ENCODE measurements around the gene OSBPL10. TPM values are rescaled to one million over a fixed set of nuclear protein-coding genes. Genes with fewer than 3 reads are reported as not detected.
"Not testable (repeated sequence)": the region's sequence is repeated elsewhere in the genome, so short reads cannot be mapped to it uniquely, and the experiment has no call there.

Gene OSBPL10
- total RNA-seq: 66.9 and 80.4 TPM in 2 replicates

DNA sequence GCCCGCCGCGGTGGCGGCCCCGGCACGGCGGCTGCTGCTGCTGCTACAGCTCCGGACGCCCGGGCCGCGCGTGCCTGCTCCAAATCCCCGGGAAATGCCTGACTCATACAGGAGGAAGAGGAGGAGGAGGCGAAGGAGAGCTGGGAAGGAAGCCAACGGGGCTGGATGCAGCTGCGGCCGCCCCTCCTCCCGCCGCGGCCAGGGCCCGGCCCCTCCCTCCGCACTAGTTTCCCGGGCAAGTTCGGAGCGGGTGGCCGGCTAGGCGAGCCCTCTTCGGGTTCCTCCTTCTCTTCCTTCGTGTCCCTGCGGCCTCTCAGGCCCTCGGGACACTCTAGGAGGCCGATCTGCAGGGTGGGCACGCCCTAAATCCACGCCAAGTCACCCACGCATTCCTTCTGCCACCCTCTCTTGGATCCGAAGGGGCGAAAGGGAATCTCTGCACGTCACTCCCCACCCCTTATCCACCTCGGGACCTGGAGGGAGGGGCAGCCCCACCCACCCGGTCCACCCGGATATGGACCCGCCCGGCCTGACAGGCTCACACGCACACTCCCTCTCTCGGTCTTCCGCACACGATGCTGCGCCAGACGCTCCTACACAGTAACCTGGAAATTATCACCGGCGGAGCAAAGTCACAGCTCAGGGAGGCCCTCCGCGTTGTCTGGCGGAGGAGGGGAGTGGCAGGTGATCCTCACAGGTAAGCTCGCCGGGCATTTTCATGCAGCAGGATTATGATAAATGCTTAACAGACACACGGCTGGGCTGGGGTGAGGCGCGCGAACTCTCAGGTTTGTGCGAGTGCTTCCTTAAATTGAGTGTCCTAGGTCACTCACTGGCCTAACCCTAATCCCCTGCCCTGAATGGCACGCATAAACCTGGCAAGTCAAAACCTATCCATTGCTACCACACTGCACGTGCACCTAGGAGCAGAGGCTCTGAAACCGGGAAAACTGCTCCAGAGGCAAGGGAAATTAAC, at the start of gene OSBPL10, which contains the start of gene ZNF860:
Gene OSBPL10, minus strand, starts transcription at position 57 of the 976 bp plus-strand sequence. CDS start 83 bp downstream, outside the sequence.
Gene ZNF860, plus strand, starts transcription at position 545 of the 976 bp plus-strand sequence. CDS start 7,330 bp downstream, outside the sequence.
- peak; percentile 33 for DNase-seq (ENCODE audit: extremely low read depth, low read depth, low spot score)

DNA sequence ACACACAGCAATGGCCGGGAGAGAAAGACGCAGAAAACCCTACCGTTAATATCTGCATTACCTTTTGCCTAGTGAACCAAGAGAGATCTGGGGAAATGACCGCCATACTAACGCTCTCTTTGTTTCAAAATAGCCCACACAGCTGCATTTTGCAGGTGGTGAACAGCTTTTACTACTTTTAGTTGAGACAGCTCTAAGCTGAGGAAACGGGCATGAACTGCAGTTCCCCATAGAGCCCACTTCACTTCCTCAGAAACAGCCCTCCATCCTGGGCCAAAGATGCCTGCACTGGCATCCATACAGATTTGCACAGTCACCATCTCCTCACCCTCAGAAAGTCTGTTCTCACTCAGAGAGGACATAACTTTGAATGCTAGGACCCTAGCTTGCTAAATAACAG, 45.5 kb upstream of the OSBPL10 start:
- DNase-seq (ENCODE audit: extremely low read depth, low read depth, low spot score): no peak

DNA sequence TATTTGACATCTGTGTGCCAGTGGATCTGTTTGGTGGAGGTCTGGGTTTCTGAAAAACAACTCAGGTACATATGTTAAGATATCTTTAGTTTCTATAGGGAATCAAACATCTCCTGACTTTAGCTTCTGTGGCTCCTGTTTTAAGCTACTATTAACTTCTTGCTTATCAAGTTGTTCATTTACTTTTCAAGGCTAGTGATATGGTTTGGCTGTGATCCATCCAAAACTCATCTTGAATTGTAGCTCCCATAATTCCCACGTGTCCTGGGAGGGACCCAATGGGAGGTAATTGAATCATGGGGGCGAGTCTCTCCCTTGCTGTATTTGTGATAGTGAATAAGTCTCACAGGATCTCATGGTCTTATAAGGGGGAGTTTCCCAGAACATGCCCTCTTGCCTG, 41.9 kb upstream of the OSBPL10 start:
- DNase-seq (ENCODE audit: extremely low read depth, low read depth, low spot score): no peak

GRCh38 chr3:32021748-32022147, 40.7 kb upstream of the OSBPL10 start:
- no peak for DNase-seq (ENCODE audit: extremely low read depth, low read depth, low spot score)

DNA sequence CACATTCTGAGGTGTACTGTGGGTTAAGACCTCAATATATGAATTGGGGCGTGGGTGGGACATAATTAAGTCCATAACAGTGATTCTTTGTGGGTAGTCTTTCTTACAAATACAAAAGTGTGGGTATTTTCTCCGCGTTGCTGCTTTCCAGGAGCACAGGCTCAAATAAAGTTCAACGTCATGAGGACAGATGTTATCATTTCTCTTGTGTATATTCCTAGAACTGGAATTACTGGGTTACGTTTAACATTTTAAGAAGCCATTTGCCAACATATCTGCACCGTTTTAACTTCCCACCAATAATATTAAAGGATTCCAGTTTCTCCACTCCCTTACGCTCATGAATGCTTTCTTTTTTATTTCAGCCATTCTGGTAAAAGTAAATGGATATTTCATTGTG, 40.1 kb upstream of the OSBPL10 start:
- DNase-seq (ENCODE audit: extremely low read depth, low read depth, low spot score): no peak

DNA sequence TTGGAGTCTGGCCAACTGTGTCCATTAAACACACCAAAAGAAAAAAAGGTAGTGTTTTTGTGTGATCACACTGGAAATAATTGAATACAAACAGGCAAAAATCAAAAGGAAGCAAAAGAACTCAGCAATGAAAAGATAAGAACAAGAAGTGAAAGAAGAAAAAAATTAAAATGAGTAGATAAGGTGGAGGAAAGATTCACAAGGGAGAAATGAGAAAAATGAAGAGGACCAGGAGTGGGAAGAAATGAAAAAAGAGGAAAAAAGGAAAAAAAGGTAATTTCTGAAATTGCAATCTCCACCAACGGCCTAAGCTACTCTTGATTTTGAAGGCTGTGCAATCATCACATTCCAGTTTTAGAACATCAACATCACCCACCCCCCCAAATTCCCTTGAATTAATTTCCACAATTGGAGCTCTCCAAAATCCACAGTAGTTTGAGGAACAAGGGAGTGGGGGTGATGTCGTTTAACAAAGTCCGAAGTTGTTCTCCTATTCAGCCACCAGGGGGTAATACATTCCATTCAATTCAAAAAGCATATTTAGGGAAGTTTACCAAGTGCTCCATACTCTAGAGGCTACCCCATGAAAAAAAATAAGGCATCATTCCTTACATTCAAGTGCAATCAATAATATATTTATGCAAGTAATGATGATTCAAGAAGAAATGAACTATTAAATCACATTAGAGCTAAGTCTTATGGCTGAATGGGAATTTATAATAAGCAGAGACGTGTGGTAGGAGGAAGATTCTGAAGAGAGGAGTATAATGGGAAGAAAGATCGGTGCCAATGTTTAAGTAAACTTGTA, 37.9 kb upstream of the OSBPL10 start:
- DNase-seq (ENCODE audit: extremely low read depth, low read depth, low spot score): peak; percentile 36

DNA sequence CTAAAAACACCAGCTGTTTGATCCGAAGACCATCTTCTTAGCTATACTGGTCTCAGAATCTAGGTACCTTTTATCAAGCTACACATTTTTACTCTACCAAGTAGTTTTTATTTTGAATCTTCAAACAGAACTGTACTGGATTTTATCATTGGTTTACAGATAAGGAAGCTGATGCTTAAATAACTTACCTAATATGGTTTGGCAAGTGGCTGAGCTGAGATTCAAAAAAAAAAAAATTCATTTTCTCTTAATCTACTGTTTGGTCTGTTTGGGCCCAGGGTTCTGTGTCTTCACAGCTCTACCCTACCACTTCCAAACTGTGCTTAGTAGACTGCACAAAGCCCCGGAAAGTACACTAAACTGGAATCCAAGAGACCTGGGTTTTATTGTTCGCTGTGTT, 36.2 kb upstream of the OSBPL10 start:
- no peak for DNase-seq (ENCODE audit: extremely low read depth, low read depth, low spot score)

GRCh38 chr3:32015638-32016037, 34.6 kb upstream of the OSBPL10 start:
- DNase-seq (ENCODE audit: extremely low read depth, low read depth, low spot score): not testable (repeated sequence)

GRCh38 chr3:32010699-32011098, 29.6 kb upstream of the OSBPL10 start:
- not testable (repeated sequence) for DNase-seq (ENCODE audit: extremely low read depth, low read depth, low spot score)

DNA sequence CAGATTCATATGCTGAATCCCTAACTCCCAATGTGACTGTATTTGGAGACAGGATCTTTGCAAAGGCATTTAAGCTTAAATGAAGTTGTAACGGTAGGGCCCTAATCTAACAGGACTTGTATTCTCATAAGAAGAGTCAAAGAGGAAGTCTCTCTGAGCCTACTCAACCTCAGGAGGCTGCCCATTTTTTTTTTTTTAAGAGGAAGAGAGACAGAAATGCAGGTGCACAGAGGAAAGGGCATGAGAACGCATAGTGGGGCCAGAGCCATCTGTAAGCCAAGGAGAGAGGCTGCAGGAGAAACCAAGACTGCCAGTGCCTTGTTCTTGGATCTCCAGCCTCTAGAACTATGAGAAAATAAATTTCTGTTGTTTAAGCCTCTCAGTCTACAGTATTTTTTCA, 28.9 kb upstream of the OSBPL10 start:
- DNase-seq (ENCODE audit: extremely low read depth, low read depth, low spot score): no peak

GRCh38 chr3:32009101-32009500, 28.0 kb upstream of the OSBPL10 start:
- no peak for DNase-seq (ENCODE audit: extremely low read depth, low read depth, low spot score)

DNA sequence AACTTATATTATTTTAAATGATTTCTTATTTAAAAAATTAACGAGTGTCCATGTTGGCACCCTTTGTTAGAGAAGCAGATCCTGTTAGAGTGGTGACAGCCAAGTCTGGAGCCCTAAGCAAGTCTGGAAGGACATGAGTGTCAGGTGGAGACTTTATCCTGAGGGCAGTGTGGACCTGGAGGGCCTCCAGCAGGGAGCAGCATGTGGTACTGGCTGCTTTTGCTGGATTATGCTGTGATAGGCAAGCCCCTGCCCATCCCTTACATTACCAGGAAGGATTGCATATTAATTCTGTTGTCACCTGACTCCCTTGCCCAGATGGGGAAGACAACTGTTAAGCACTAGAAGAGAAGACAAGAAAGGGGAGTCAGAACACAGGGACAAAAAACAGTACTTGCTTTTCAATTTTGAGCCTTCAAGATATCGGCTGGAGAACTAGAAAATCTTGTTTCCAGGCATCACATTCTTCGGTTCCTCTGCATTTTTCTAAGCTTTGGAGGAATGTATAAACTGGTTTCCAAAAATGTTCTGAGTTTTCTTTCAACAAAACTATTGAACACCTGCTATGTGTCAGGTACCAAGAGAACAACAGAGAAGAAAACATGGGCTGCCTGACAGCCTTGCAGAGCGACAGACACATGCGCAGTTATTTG, 23.2 kb upstream of the OSBPL10 start:
- DNase-seq (ENCODE audit: extremely low read depth, low read depth, low spot score): no peak

DNA sequence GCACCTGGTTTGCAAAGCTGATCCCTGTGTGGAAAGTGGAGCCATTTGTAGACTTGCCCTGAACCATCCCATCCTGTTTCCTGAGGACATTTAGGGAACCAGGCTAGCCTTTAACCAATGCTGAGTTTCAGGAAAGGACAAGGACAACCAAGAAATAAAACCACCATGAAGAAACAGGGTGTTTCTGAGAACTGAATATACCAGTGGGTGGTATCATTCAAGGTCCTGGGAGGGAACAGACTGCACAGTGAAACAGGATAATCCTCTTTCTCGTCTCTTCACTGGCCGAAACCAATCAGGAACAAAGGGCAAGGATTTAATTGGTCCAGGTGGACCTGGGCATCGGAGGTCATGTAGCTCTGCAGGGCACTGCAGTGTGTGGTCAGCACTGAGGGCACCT, 22.3 kb upstream of the OSBPL10 start:
- no peak for DNase-seq (ENCODE audit: extremely low read depth, low read depth, low spot score)

DNA sequence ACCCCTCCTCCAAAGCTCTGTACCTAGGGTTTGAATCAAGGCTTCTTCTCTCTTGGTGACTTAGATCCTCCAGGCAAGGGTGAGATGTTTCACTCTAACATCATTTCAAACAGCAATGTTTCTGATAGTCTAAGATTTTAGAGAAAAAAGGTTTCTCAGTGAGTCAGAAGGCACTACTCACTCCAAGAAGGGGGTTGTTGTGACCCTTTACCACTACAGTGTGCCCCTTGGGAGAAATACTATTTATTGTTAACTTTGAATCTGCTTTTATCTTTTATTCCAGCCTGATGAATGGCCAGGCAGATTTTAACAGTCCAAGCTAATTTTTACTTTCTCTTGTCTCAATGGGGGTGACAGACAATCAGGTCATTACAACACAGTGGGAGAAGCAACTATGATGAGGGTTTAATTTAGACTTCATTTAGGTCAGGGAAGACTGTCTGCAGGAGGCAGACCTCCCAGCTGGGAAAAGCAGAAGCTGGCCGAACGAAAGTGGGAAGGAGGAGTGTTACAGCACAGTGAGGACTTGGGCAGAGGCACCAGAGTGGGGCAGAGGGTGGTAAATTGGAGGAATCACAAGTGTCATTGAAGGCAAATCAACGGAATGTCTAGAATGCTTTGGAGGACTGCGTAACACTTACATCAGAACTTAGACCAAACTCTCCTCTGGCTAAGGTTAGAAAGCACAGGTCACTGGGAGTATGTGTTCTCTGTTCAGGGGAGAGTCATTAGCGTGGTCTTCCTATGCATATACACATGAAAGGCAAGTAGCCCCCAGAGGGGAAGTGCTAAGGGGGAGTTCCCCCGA, 21.7 kb upstream of the OSBPL10 start:
- no peak for DNase-seq (ENCODE audit: extremely low read depth, low read depth, low spot score)

- no peak for DNase-seq (ENCODE audit: extremely low read depth, low read depth, low spot score)
Measured at GRCh38 chr3:32000877-32001276, 19.8 kb upstream of the OSBPL10 start.

GRCh38 chr3:31999907-32000439, 18.9 kb upstream of the OSBPL10 start:
- no peak for DNase-seq (ENCODE audit: extremely low read depth, low read depth, low spot score)

DNA sequence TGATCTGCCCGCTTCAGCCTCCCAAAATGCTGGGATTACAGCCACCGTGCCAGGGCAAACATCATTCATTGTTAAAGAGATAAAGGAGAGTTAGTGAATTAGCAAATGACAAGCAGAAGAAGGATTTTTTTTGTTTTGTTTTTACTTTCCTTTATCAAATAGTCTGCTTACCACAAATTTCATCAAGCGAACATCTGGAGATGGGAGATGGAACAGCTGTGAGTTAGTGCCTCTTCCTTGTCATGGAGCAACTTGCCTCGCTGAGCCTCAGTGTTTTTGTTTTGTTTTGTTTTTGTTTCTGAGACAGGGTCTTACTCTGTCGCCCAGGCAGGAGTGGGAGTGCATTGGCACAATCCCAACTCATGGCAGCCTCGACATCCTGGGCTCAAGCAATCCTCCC, 16.4 kb upstream of the OSBPL10 start:
- DNase-seq (ENCODE audit: extremely low read depth, low read depth, low spot score): no peak

DNA sequence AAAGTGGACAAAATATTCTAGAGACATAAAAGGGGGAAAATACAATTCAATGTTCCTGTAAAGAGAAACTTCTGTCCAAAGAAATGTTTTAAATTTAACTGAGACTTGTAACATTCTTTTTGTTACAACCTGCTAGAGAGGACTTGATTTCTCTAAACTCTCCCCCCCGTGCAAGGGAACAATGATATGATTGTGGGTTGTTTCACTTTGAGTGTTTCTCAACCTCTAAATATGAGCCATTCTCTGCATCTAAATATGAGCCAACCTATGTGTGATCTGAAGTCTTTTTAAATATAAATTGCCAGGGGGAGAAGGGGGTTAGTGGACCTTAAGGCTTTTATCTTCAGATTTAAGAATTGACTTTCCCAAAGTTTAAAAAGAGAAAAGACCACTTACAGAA, 15.1 kb upstream of the OSBPL10 start:
- DNase-seq (ENCODE audit: extremely low read depth, low read depth, low spot score): no peak

DNA sequence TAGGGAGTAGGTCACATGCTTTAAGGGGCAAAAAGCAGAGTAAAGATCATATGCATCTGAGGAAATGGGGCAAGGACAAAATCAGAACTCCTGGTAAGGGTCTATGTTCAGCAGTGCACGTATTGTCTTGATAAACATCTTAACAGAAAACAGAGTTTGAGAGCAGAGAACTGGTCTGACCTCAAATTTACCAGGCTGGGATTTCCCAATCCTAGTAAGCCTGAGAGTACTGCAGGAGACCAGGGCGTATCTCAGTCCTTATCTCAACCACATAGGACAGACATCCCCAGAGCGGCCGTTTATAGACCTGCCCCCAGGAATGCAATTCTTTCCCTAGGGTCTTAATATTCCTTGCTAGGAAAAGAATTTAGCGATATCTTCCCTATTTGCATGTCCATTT, 14.0 kb upstream of the OSBPL10 start:
- DNase-seq (ENCODE audit: extremely low read depth, low read depth, low spot score): not testable (repeated sequence)

- DNase-seq (ENCODE audit: extremely low read depth, low read depth, low spot score): no peak
Measured at GRCh38 chr3:31993843-31994242, 12.8 kb upstream of the OSBPL10 start.
